ENCODE measurements around the gene NPRL2.

DNA sequence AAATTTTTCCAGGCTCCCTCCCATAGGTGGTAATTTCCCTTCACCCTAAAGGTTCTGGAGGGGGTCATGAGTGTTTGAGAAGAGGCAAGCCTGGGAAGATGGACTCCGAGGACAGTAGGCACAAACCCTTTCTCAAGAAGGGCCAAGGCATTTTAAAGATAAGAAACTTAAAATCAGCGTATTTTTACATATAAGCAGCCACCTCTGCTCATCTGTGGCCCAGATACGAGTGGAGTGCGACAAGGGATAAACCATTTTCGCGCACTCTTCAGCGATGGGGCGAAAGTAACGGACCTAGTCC is 10.5 kb downstream of the NPRL2 start:
- TF ChIP-seq CTCF (IDR thresholded peaks at IDR 0.05) (no peak), POLR2A (IDR thresholded peaks at IDR 0.05) (no peak)
